ENCODE data around the gene FMO1.
A peak's percentile ranks its signal among the peaks of the same experiment; 100 is the strongest.

The FMO1 gene

GRCh38 chr1:171243878-171244277 is 4.4 kb upstream of the FMO1 start:
- Histone ChIP-seq H3K36me3 (ENCODE audit: control insufficient read depth, insufficient read depth, low read length) (no peaks in the 10 kb centered on the region), H3K27ac (ENCODE audit: low read depth, low read length, severe bottlenecking) (no peak overlapping the region), H3K9me3 (ENCODE audit: control insufficient read depth, low read length) (peaks cover 3% of the 10 kb centered on the region), H3K4me3 (ENCODE audit: extremely low read depth, insufficient read depth, low read length, poor library complexity, severe bottlenecking) (no peak overlapping the region), H3K4me1 (ENCODE audit: control insufficient read depth, insufficient read depth, low read length, poor library complexity, severe bottlenecking) (no peaks in the 10 kb centered on the region)
- 88 to 93% methylated on average over 1 to 3 of the region's 4 CpGs for WGBS, 2 experiments (ENCODE audit: insufficient coverage in 2 of 2)

- H3K27ac ChIP-seq (ENCODE audit: low read depth, low read length, severe bottlenecking) = no peak overlapping the region
- 6 to 43% methylated on average over 1 to 2 of the region's 6 CpGs for WGBS, 2 experiments (ENCODE audit: insufficient coverage in 2 of 2)
- H3K36me3 ChIP-seq (ENCODE audit: control insufficient read depth, insufficient read depth, low read length) = no peaks in the 10 kb centered on the region
- H3K4me1 ChIP-seq (ENCODE audit: control insufficient read depth, insufficient read depth, low read length, poor library complexity, severe bottlenecking) = no peaks in the 10 kb centered on the region
- H3K9me3 ChIP-seq (ENCODE audit: control insufficient read depth, low read length) = no peaks in the 10 kb centered on the region
- H3K4me3 ChIP-seq (ENCODE audit: extremely low read depth, insufficient read depth, low read length, poor library complexity, severe bottlenecking) = no peak overlapping the region
Observed at GRCh38 chr1:171245458-171246064, 2.7 kb upstream of the FMO1 start.

- Histone ChIP-seq H3K4me1 (ENCODE audit: control insufficient read depth, insufficient read depth, low read length, poor library complexity, severe bottlenecking) (no peaks in the 10 kb centered on the region), H3K27ac (ENCODE audit: low read depth, low read length, severe bottlenecking) (no peak overlapping the region), H3K4me3 (ENCODE audit: extremely low read depth, insufficient read depth, low read length, poor library complexity, severe bottlenecking) (no peak overlapping the region), H3K9me3 (ENCODE audit: control insufficient read depth, low read length) (no peaks in the 10 kb centered on the region), H3K36me3 (ENCODE audit: control insufficient read depth, insufficient read depth, low read length) (no peaks in the 10 kb centered on the region)
- WGBS, 2 experiments (ENCODE audit: insufficient coverage in 2 of 2) = 83 to 90% methylated on average over 2 to 3 of the region's 4 CpGs
Observed at GRCh38 chr1:171247501-171247900, 793 bp upstream of the FMO1 start.

GRCh38 chr1:171248841-171249240 is 547 bp downstream of the FMO1 start:
- Histone ChIP-seq H3K27ac (ENCODE audit: low read depth, low read length, severe bottlenecking) (no peak overlapping the region), H3K36me3 (ENCODE audit: control insufficient read depth, insufficient read depth, low read length) (no peaks in the 10 kb centered on the region), H3K4me1 (ENCODE audit: control insufficient read depth, insufficient read depth, low read length, poor library complexity, severe bottlenecking) (no peaks in the 10 kb centered on the region), H3K9me3 (ENCODE audit: control insufficient read depth, low read length) (no peaks in the 10 kb centered on the region), H3K4me3 (ENCODE audit: extremely low read depth, insufficient read depth, low read length, poor library complexity, severe bottlenecking) (no peak overlapping the region)
- no CpG with 5 or more reads among the region's 1 CpG for WGBS, 2 experiments (ENCODE audit: insufficient coverage in 2 of 2)

GRCh38 chr1:171250263-171250662 is 2.0 kb downstream of the FMO1 start:
- Histone ChIP-seq H3K36me3 (ENCODE audit: control insufficient read depth, insufficient read depth, low read length) (no peaks in the 10 kb centered on the region), H3K27ac (ENCODE audit: low read depth, low read length, severe bottlenecking) (no peak overlapping the region), H3K9me3 (ENCODE audit: control insufficient read depth, low read length) (no peaks in the 10 kb centered on the region), H3K4me3 (ENCODE audit: extremely low read depth, insufficient read depth, low read length, poor library complexity, severe bottlenecking) (no peak overlapping the region), H3K4me1 (ENCODE audit: control insufficient read depth, insufficient read depth, low read length, poor library complexity, severe bottlenecking) (no peaks in the 10 kb centered on the region)
- 100% methylated on average over 3 of the region's 3 CpGs; no CpG with 5 or more reads in 1 of the 2 experiments for WGBS, 2 experiments (ENCODE audit: insufficient coverage in 2 of 2)

GRCh38 chr1:171251042-171251951 is 3.0 kb downstream of the FMO1 start:
- Histone ChIP-seq H3K4me1 (ENCODE audit: control insufficient read depth, insufficient read depth, low read length, poor library complexity, severe bottlenecking) (no peaks in the 10 kb centered on the region), H3K36me3 (ENCODE audit: control insufficient read depth, insufficient read depth, low read length) (no peaks in the 10 kb centered on the region), H3K9me3 (ENCODE audit: control insufficient read depth, low read length) (no peaks in the 10 kb centered on the region), H3K4me3 (ENCODE audit: extremely low read depth, insufficient read depth, low read length, poor library complexity, severe bottlenecking) (peak overlapping the region; percentile 39), H3K27ac (ENCODE audit: low read depth, low read length, severe bottlenecking) (no peak overlapping the region)
- 2 to 8% methylated on average over 30 to 32 of the region's 34 CpGs for WGBS, 2 experiments (ENCODE audit: insufficient coverage in 2 of 2)

GRCh38 chr1:171251952-171252300 is 3.6 kb downstream of the FMO1 start:
- peak overlapping the region; percentile 39 for H3K4me3 ChIP-seq (ENCODE audit: extremely low read depth, insufficient read depth, low read length, poor library complexity, severe bottlenecking)
- WGBS, 2 experiments (ENCODE audit: insufficient coverage in 2 of 2) = 0 to 25% methylated on average over 1 to 2 of the region's 6 CpGs
- H3K27ac ChIP-seq (ENCODE audit: low read depth, low read length, severe bottlenecking) = no peak overlapping the region

GRCh38 chr1:171252482-171252881 is 4.2 kb downstream of the FMO1 start:
- no peak overlapping the region for H3K27ac ChIP-seq (ENCODE audit: low read depth, low read length, severe bottlenecking)
- no peaks in the 10 kb centered on the region for H3K4me1 ChIP-seq (ENCODE audit: control insufficient read depth, insufficient read depth, low read length, poor library complexity, severe bottlenecking)
- H3K4me3 ChIP-seq (ENCODE audit: extremely low read depth, insufficient read depth, low read length, poor library complexity, severe bottlenecking) = no peak overlapping the region
- H3K9me3 ChIP-seq (ENCODE audit: control insufficient read depth, low read length) = no peaks in the 10 kb centered on the region
- no peaks in the 10 kb centered on the region for H3K36me3 ChIP-seq (ENCODE audit: control insufficient read depth, insufficient read depth, low read length)
- WGBS, 2 experiments (ENCODE audit: insufficient coverage in 2 of 2) = 70 to 91% methylated on average over 2 to 3 of the region's 5 CpGs

More at GRCh38 chr1:171251952-171252300, 3.6 kb downstream of the FMO1 start:
- no peaks in the 10 kb centered on the region for H3K36me3 ChIP-seq (ENCODE audit: control insufficient read depth, insufficient read depth, low read length)
- H3K4me1 ChIP-seq (ENCODE audit: control insufficient read depth, insufficient read depth, low read length, poor library complexity, severe bottlenecking) = no peaks in the 10 kb centered on the region
- H3K9me3 ChIP-seq (ENCODE audit: control insufficient read depth, low read length) = no peaks in the 10 kb centered on the region

GRCh38 chr1:171254859-171255258 is 6.6 kb downstream of the FMO1 start:
- no peaks in the 10 kb centered on the region for H3K9me3 ChIP-seq (ENCODE audit: control insufficient read depth, low read length)
- no peak overlapping the region for H3K4me3 ChIP-seq (ENCODE audit: extremely low read depth, insufficient read depth, low read length, poor library complexity, severe bottlenecking)
- H3K27ac ChIP-seq (ENCODE audit: low read depth, low read length, severe bottlenecking) = no peak overlapping the region
- H3K4me1 ChIP-seq (ENCODE audit: control insufficient read depth, insufficient read depth, low read length, poor library complexity, severe bottlenecking) = no peaks in the 10 kb centered on the region
- 94% methylated on average over 3 of the region's 4 CpGs; no CpG with 5 or more reads in 1 of the 2 experiments for WGBS, 2 experiments (ENCODE audit: insufficient coverage in 2 of 2)
- H3K36me3 ChIP-seq (ENCODE audit: control insufficient read depth, insufficient read depth, low read length) = no peaks in the 10 kb centered on the region

- Histone ChIP-seq H3K4me1 (ENCODE audit: control insufficient read depth, insufficient read depth, low read length, poor library complexity, severe bottlenecking) (no peaks in the 10 kb centered on the region), H3K36me3 (ENCODE audit: control insufficient read depth, insufficient read depth, low read length) (no peaks in the 10 kb centered on the region), H3K9me3 (ENCODE audit: control insufficient read depth, low read length) (no peaks in the 10 kb centered on the region), H3K27ac (ENCODE audit: low read depth, low read length, severe bottlenecking) (no peak overlapping the region), H3K4me3 (ENCODE audit: extremely low read depth, insufficient read depth, low read length, poor library complexity, severe bottlenecking) (no peak overlapping the region)
- 94 to 96% methylated on average over 7 to 8 of the region's 8 CpGs for WGBS, 2 experiments (ENCODE audit: insufficient coverage in 2 of 2)
Observed at GRCh38 chr1:171256940-171257606, 8.8 kb downstream of the FMO1 start.
